TTC549 (cell line): Measurements from ENCODE around the gene HSF5.
"Not testable (repeated sequence)": the region's sequence is repeated elsewhere in the genome, so short reads cannot be mapped to it uniquely, and the experiment has no call there.

Experiments
- FAIRE-seq: peaks from 2 replicates; lab custom pipeline; 2012; peaks lifted over from hg19 to GRCh38; lab: Jason Lieb, UNC

HSF5 gene

GRCh38 chr17:58515286-58515685 lies 27.1 kb upstream of the HSF5 start:
- no peak for FAIRE-seq

GRCh38 chr17:58514770-58515157 lies 26.6 kb upstream of the HSF5 start:
- no peak for FAIRE-seq

- no peak for FAIRE-seq
Observed at GRCh38 chr17:58513965-58514769, 26.0 kb upstream of the HSF5 start, which contains the start of gene MTMR4. MTMR4 (minus strand) TSS chr17:58514638; CDS start chr17:58514407, 231 bp downstream.

GRCh38 chr17:58513267-58513964 lies 25.2 kb upstream of the HSF5 start:
- no peak for FAIRE-seq

- FAIRE-seq = no peak
Observed at GRCh38 chr17:58510075-58510474, 21.9 kb upstream of the HSF5 start.

GRCh38 chr17:58508341-58509067 lies 20.3 kb upstream of the HSF5 start:
- FAIRE-seq = no peak

- FAIRE-seq = no peak
Observed at GRCh38 chr17:58507123-58507634, 19.0 kb upstream of the HSF5 start.

GRCh38 chr17:58506354-58507080 lies 18.3 kb upstream of the HSF5 start:
- no peak for FAIRE-seq

- FAIRE-seq = no peak
Observed at GRCh38 chr17:58504826-58505351, 16.7 kb upstream of the HSF5 start.

GRCh38 chr17:58503866-58504265 lies 15.7 kb upstream of the HSF5 start:
- FAIRE-seq = no peak

GRCh38 chr17:58503134-58503533 lies 14.9 kb upstream of the HSF5 start:
- not testable (repeated sequence) for FAIRE-seq

- no peak for FAIRE-seq
Observed at GRCh38 chr17:58501451-58501850, 13.2 kb upstream of the HSF5 start.

- no peak for FAIRE-seq
Observed at GRCh38 chr17:58498177-58498828, 10.1 kb upstream of the HSF5 start.

GRCh38 chr17:58493506-58493905 lies 5.3 kb upstream of the HSF5 start:
- FAIRE-seq = no peak

- no peak for FAIRE-seq
Observed at GRCh38 chr17:58492238-58493121, 4.3 kb upstream of the HSF5 start.

GRCh38 chr17:58491510-58492045 lies 3.4 kb upstream of the HSF5 start:
- no peak for FAIRE-seq

GRCh38 chr17:58488428-58488890 lies 251 bp upstream of the HSF5 start:
- FAIRE-seq = no peak

- FAIRE-seq = no peak
Observed at GRCh38 chr17:58484600-58484999, 3.6 kb downstream of the HSF5 start.

- FAIRE-seq = not testable (repeated sequence)
Observed at GRCh38 chr17:58481798-58482197, 6.4 kb downstream of the HSF5 start.

GRCh38 chr17:58480090-58480489 lies 8.1 kb downstream of the HSF5 start:
- FAIRE-seq = no peak
